Measurements from ENCODE around the gene ACAA2. TPM values are rescaled to one million over a fixed set of nuclear protein-coding genes. Genes with fewer than 3 reads are reported as not detected.

ACAA2 gene
- total and polyA plus RNA-seq, 10 donors = 20.9 to 44.0 (median 34.0) TPM

- no peak for DNase-seq
- no peaks in the 10 kb centered on the region for H3K36me3 ChIP-seq
- H3K9me3 ChIP-seq = peaks cover 0 to 3% (median 0%) of the 10 kb centered on the region in 8 donors
- WGBS, 5 donors = 88 to 92% (median 89%) methylated on average over 6 of the region's 6 CpGs
- H3K4me3 ChIP-seq = no peak overlapping the region
- no peaks in the 10 kb centered on the region for H3K4me1 ChIP-seq
- H3K27ac ChIP-seq = no peak overlapping the region
- H3K27me3 ChIP-seq (replicated peaks in 1 of 7) = peaks cover 0 to 16% (median 0%) of the 10 kb centered on the region in 7 donors
- TF ChIP-seq POLR2AphosphoS5 (IDR thresholded peaks at IDR 0.05) = no peak
- TF ChIP-seq POLR2A (IDR thresholded peaks at IDR 0.05) = no peak
- no peak for TF ChIP-seq CTCF (IDR thresholded peaks at IDR 0.05 in 8 of 11, conservative IDR thresholded peaks at IDR 0.05 in 3 of 11)
- intact Hi-C loops (cut with DNase I; ENCODE audit: low total_unique reads) = no loop called here
Measured at GRCh38 chr18:49754866-49755265, 58.5 kb downstream of the ACAA2 start.

GRCh38 chr18:49753643-49754042, 59.7 kb downstream of the ACAA2 start:
- no peaks in the 10 kb centered on the region for H3K36me3 ChIP-seq
- WGBS, 5 donors = 94 to 100% (median 98%) methylated on average over 1 of the region's 1 CpG
- no peak overlapping the region for H3K4me3 ChIP-seq
- H3K4me1 ChIP-seq = no peaks in the 10 kb centered on the region
- no peak overlapping the region for H3K27ac ChIP-seq
- H3K27me3 ChIP-seq (replicated peaks in 1 of 7) = peaks cover 0 to 15% (median 0%) of the 10 kb centered on the region in 7 donors
- peaks cover 0 to 3% (median 0%) of the 10 kb centered on the region in 8 donors for H3K9me3 ChIP-seq
- TF ChIP-seq CTCF (IDR thresholded peaks at IDR 0.05 in 8 of 11, conservative IDR thresholded peaks at IDR 0.05 in 3 of 11) (no peak), POLR2A (IDR thresholded peaks at IDR 0.05) (no peak), POLR2AphosphoS5 (IDR thresholded peaks at IDR 0.05) (no peak)
- intact Hi-C loops (cut with DNase I; ENCODE audit: low total_unique reads) = no loop called here
- DNase-seq = no peak

- no peak overlapping the region for H3K4me3 ChIP-seq
- TF ChIP-seq POLR2AphosphoS5 (IDR thresholded peaks at IDR 0.05) = no peak
- WGBS, 5 donors = 53 to 72% (median 64%) methylated on average over 4 of the region's 4 CpGs
- intact Hi-C loops (cut with DNase I; ENCODE audit: low total_unique reads) = no loop called here
- no peaks in the 10 kb centered on the region for H3K4me1 ChIP-seq
- peaks cover 0 to 3% (median 0%) of the 10 kb centered on the region in 8 donors for H3K9me3 ChIP-seq
- peaks cover 0 to 15% (median 0%) of the 10 kb centered on the region in 7 donors for H3K27me3 ChIP-seq (replicated peaks in 1 of 7)
- no peaks in the 10 kb centered on the region for H3K36me3 ChIP-seq
- no peak overlapping the region for H3K27ac ChIP-seq
- DNase-seq = no peak
Measured at GRCh38 chr18:49752095-49752457, 61.3 kb downstream of the ACAA2 start.

- intact Hi-C loops (cut with DNase I; ENCODE audit: low total_unique reads) = no loop called here
- Histone ChIP-seq H3K27me3 (replicated peaks in 1 of 7) (peaks cover 0 to 15% (median 0%) of the 10 kb centered on the region in 7 donors), H3K4me1 (no peaks in the 10 kb centered on the region), H3K9me3 (peaks cover 0 to 3% (median 0%) of the 10 kb centered on the region in 8 donors), H3K4me3 (no peak overlapping the region), H3K36me3 (no peaks in the 10 kb centered on the region), H3K27ac (no peak overlapping the region)
- peak; percentile 48 for DNase-seq
- TF ChIP-seq POLR2AphosphoS5 (IDR thresholded peaks at IDR 0.05) (no peak), CTCF (IDR thresholded peaks at IDR 0.05 in 8 of 11, conservative IDR thresholded peaks at IDR 0.05 in 3 of 11) (no peak), POLR2A (IDR thresholded peaks at IDR 0.05) (no peak)
- WGBS, 5 donors = 45 to 67% (median 64%) methylated on average over 6 to 8 of the region's 8 CpGs
Measured at GRCh38 chr18:49751427-49752094, 61.8 kb downstream of the ACAA2 start.
